ENCODE data around the gene TMEM129. TPM values are rescaled to one million over a fixed set of nuclear protein-coding genes. Genes with fewer than 3 reads are reported as not detected.

Gene TMEM129, protein sequence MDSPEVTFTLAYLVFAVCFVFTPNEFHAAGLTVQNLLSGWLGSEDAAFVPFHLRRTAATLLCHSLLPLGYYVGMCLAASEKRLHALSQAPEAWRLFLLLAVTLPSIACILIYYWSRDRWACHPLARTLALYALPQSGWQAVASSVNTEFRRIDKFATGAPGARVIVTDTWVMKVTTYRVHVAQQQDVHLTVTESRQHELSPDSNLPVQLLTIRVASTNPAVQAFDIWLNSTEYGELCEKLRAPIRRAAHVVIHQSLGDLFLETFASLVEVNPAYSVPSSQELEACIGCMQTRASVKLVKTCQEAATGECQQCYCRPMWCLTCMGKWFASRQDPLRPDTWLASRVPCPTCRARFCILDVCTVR
- 20.0 and 34.4 TPM in 2 replicates for total RNA-seq

DNA sequence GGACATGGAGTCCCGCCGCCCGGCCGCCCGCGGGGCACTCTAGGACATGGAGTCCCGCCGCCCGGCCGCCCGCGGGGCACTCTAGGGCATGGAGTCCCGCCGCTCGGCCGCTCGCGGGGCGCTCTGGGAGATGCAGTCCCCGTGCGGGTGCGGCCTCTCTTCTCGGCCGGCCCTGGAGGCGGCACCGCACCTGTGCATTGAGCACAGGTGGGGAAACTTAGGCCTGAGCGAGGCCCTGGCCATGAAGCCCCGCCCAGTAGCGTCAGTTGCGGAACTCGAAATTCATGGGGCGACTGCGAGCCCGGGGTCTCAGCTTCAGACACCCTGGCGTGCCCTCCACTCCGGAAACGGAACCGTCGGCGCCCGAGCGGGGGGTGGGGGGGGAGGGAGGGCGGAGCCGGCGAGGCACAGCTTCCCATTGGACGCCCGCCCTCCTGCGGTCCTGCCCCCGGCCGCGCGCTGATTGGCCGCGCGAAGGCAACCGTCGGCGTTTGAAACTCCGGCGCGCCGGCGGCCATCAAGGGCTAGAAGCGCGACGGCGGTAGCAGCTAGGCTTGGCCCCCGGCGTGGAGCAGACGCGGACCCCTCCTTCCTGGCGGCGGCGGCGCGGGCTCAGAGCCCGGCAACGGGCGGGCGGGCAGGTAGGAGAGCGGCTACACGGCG lies at the start of gene TMEM129, which contains the start of gene TACC3:
Gene TMEM129 (minus strand): TSS at position 321 of the 663 bp plus-strand sequence. CDS start 486 bp downstream, outside the sequence.
Gene TACC3 (plus strand): TSS at position 519 of the 663 bp plus-strand sequence. CDS start 1,901 bp downstream, outside the sequence.
- peaks cover 6% of the 10 kb centered on the region for H3K36me3 ChIP-seq (ENCODE audit: control insufficient read depth, insufficient read depth, low read length)
- peak within 1 kb of the TSS; percentile 67 for H3K4me3 ChIP-seq (ENCODE audit: low read depth, low read length)
- peak; percentile 93 for DNase-seq (ENCODE audit: low read depth)
- TF ChIP-seq, protein P1, sequence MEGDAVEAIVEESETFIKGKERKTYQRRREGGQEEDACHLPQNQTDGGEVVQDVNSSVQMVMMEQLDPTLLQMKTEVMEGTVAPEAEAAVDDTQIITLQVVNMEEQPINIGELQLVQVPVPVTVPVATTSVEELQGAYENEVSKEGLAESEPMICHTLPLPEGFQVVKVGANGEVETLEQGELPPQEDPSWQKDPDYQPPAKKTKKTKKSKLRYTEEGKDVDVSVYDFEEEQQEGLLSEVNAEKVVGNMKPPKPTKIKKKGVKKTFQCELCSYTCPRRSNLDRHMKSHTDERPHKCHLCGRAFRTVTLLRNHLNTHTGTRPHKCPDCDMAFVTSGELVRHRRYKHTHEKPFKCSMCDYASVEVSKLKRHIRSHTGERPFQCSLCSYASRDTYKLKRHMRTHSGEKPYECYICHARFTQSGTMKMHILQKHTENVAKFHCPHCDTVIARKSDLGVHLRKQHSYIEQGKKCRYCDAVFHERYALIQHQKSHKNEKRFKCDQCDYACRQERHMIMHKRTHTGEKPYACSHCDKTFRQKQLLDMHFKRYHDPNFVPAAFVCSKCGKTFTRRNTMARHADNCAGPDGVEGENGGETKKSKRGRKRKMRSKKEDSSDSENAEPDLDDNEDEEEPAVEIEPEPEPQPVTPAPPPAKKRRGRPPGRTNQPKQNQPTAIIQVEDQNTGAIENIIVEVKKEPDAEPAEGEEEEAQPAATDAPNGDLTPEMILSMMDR (IDR thresholded peaks at IDR 0.05; ENCODE audit: insufficient read depth, low read length, severe bottlenecking), result no peak
- no peaks in the 10 kb centered on the region for H3K27me3 ChIP-seq (ENCODE audit: control insufficient read depth, insufficient read depth, low read length)
- FAIRE-seq, result no peak

DNA sequence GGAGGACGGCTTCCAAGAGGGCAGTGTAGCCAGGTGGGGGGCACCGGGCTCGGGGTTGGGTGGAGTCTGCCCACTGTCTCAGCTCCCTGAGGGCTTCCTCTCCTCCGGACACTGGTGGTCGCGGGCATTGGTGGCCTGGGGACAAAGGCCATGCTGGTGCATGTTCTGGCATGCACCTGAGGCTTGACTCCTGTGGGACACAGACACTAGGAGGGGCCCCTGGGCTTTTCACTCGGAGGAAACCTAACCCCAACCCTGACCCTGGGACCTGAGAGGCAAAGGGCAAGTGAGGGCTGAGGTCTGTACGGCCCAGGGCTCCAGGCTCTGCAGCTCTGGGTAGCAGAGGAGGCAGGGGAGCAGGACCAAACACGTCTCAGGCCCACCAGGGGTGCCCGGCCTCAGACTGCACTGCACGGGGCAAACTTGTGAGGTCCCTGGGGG lies 49.7 kb upstream of the TMEM129 start:
- TF ChIP-seq, protein P1 (IDR thresholded peaks at IDR 0.05; ENCODE audit: insufficient read depth, low read length, severe bottlenecking), result no peak
- DNase-seq (ENCODE audit: low read depth) (no peak), FAIRE-seq (no peak)
- Histone ChIP-seq H3K27me3 (ENCODE audit: control insufficient read depth, insufficient read depth, low read length) (no peaks in the 10 kb centered on the region), H3K4me3 (ENCODE audit: low read depth, low read length) (no peak overlapping the region), H3K36me3 (ENCODE audit: control insufficient read depth, insufficient read depth, low read length) (no peaks in the 10 kb centered on the region)

DNA sequence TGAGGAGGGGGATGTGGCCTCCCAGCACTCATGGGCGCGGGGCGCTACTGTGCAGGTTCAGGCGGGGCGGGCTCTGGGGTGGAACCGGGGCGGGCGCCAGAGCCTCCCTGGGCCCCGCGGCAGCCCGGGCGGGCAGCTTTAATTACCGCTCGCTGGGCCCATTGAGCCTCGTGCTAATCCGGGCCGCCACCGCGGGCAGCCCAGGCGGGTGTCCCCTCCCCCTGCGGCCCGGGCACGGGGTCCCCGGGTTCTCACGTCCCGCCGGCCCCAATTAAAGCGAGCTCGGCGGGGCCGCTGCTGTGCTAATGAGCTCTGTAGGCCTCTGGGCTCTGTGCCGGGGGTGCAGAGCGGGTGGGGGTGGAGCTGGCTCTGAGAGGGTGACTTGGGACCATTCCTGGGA lies 49.1 kb upstream of the TMEM129 start:
- Histone ChIP-seq H3K27me3 (ENCODE audit: control insufficient read depth, insufficient read depth, low read length) (no peaks in the 10 kb centered on the region), H3K4me3 (ENCODE audit: low read depth, low read length) (no peak overlapping the region), H3K36me3 (ENCODE audit: control insufficient read depth, insufficient read depth, low read length) (no peaks in the 10 kb centered on the region)
- no peak for FAIRE-seq
- TF ChIP-seq, protein P1 (IDR thresholded peaks at IDR 0.05; ENCODE audit: insufficient read depth, low read length, severe bottlenecking), result no peak
- DNase-seq (ENCODE audit: low read depth), result no peak

DNA sequence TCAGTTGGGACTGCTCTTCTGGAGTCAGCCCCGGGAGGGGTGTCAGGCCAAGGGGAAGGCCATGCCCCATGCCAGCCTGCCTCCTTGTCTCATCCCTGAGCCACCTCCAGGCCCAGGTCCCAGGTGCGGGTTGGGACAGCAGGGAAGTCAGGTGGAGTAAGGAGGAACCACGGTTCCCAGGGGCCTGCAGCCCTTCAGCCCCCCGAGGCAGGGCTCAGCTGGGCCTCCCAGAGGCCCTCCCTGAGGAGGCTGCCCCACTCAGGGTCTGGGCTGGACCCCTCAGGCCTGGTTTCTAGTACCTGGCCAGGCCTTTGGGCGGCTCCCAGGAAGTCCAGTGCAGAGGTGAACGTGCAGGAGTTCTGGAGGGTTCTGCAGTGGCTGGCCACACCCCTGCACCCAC lies 48.6 kb upstream of the TMEM129 start:
- H3K27me3 ChIP-seq (ENCODE audit: control insufficient read depth, insufficient read depth, low read length), result no peaks in the 10 kb centered on the region
- no peak overlapping the region for H3K4me3 ChIP-seq (ENCODE audit: low read depth, low read length)
- H3K36me3 ChIP-seq (ENCODE audit: control insufficient read depth, insufficient read depth, low read length), result no peaks in the 10 kb centered on the region
- FAIRE-seq (no peak), DNase-seq (ENCODE audit: low read depth) (no peak)
- TF ChIP-seq, protein P1 (IDR thresholded peaks at IDR 0.05; ENCODE audit: insufficient read depth, low read length, severe bottlenecking), result no peak

DNA sequence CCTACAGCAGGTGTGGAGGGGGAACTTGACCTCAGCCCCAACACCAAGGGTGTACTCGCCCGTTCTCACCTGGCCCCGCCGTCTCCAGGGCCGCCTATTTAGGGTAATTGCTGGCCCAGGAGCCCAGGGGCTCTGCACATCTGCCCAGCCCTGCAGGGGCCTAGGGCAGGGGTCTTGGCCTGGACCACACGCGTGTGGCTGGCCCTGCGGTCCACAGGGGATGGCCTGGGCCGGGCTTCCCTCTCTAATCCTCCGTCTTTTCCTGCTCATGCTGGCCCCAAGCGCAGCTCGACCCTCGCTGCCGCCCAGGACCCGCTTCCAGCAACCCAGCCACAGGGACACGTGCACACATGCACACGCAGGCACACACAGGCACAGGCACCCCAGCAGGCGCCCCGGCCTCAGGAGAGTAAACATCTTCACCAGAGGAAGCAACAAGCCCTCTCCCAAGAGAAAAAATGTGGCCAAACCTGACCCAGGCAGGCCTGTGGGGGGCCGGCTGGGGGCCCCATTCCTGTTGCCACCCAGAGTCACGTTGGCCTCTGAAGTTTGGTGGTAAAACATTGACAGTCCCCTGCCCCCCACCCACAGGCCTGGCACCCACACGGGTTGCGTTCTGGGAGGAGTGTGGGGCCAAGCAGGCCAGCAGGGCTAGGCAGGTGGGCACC lies 47.4 kb upstream of the TMEM129 start:
- TF ChIP-seq, protein P1 (IDR thresholded peaks at IDR 0.05; ENCODE audit: insufficient read depth, low read length, severe bottlenecking), result no peak
- H3K4me3 ChIP-seq (ENCODE audit: low read depth, low read length), result peak overlapping the region; percentile 36
- H3K27me3 ChIP-seq (ENCODE audit: control insufficient read depth, insufficient read depth, low read length), result no peaks in the 10 kb centered on the region
- FAIRE-seq (no peak), DNase-seq (ENCODE audit: low read depth) (no peak)
- H3K36me3 ChIP-seq (ENCODE audit: control insufficient read depth, insufficient read depth, low read length), result no peaks in the 10 kb centered on the region
